Stimulated activated CD4-positive, alpha-beta T cell treated with anti-CD3 and anti-CD28 coated beads, Interleukin-1b, Interleukin-23, amount 100 ng/mL, for 4 hours (primary cell): ENCODE data around the gene STK32B.
"Not testable (repeated sequence)": the region's sequence is repeated elsewhere in the genome, so short reads cannot be mapped to it uniquely, and the experiment has no call there.

Experiments
- DNase-seq, 2 donors: peaks; one replicate each; pipeline ENCODE4 v3.0.0-alpha.2; 2020; ENCODE audit warnings: low read depth in 2 of 2

Gene STK32B

GRCh38 chr4:5209862-5210261 is 158.6 kb downstream of the STK32B start:
- no peak for DNase-seq

- no peak for DNase-seq
Observed at GRCh38 chr4:5211282-5211839, 160.1 kb downstream of the STK32B start.

- no peak for DNase-seq
Observed at GRCh38 chr4:5212255-5213013, 161.2 kb downstream of the STK32B start.

GRCh38 chr4:5213087-5213595 is 161.9 kb downstream of the STK32B start:
- no peak for DNase-seq

GRCh38 chr4:5215321-5215720 is 164.0 kb downstream of the STK32B start:
- no peak for DNase-seq

GRCh38 chr4:5217421-5217820 is 166.1 kb downstream of the STK32B start:
- DNase-seq: no peak

GRCh38 chr4:5218376-5219069 is 167.2 kb downstream of the STK32B start:
- DNase-seq: no peak

- no peak for DNase-seq
Observed at GRCh38 chr4:5220028-5220427, 168.7 kb downstream of the STK32B start.

- DNase-seq: no peak
Observed at GRCh38 chr4:5222047-5222446, 170.8 kb downstream of the STK32B start.

- DNase-seq: no peak
Observed at GRCh38 chr4:5222951-5223350, 171.7 kb downstream of the STK32B start.

- DNase-seq: no peak
Observed at GRCh38 chr4:5224340-5224739, 173.1 kb downstream of the STK32B start.

GRCh38 chr4:5232549-5232948 is 181.3 kb downstream of the STK32B start:
- no peak for DNase-seq

GRCh38 chr4:5237086-5237660 is 185.9 kb downstream of the STK32B start:
- no peak for DNase-seq

- DNase-seq: no peak
Observed at GRCh38 chr4:5238173-5238572, 186.9 kb downstream of the STK32B start.

GRCh38 chr4:5247061-5247460 is 195.8 kb downstream of the STK32B start:
- DNase-seq: not testable (repeated sequence)

GRCh38 chr4:5247735-5248134 is 196.5 kb downstream of the STK32B start:
- DNase-seq: no peak

GRCh38 chr4:5249727-5250126 is 198.4 kb downstream of the STK32B start:
- no peak for DNase-seq

GRCh38 chr4:5250536-5250935 is 199.3 kb downstream of the STK32B start:
- not testable (repeated sequence) for DNase-seq

GRCh38 chr4:5256421-5256820 is 205.1 kb downstream of the STK32B start:
- no peak for DNase-seq

GRCh38 chr4:5257086-5257485 is 205.8 kb downstream of the STK32B start:
- no peak for DNase-seq

- no peak for DNase-seq
Observed at GRCh38 chr4:5259471-5259870, 208.2 kb downstream of the STK32B start.

GRCh38 chr4:5260121-5260520 is 208.8 kb downstream of the STK32B start:
- no peak for DNase-seq
